NOMO-1 treated with DMSO at 0.1 percent for 48 hours (cell line): Measurements from ENCODE around the gene LRRN2.
A peak's percentile ranks its signal among the peaks of the same experiment; 100 is the strongest.

ENCODE experiments used
- DNase-seq: peaks from one replicate; lab custom pipeline; 2025; ENCODE audit not compliant: unreplicated experiment; lab: John Stamatoyannopoulos, UW

LRRN2 gene

GRCh38 chr1:204663644-204664383 lies 21.7 kb downstream of the LRRN2 start:
- DNase-seq, result no peak

GRCh38 chr1:204662530-204662929 lies 23.0 kb downstream of the LRRN2 start:
- DNase-seq, result no peak

- no peak for DNase-seq
These were observed 25.0 kb downstream of the LRRN2 start for GRCh38 chr1:204660509-204660908.

- DNase-seq, result no peak
These were observed 26.5 kb downstream of the LRRN2 start for GRCh38 chr1:204659056-204659455.

GRCh38 chr1:204658295-204658694 lies 27.2 kb downstream of the LRRN2 start:
- no peak for DNase-seq

- no peak for DNase-seq
These were observed 31.8 kb downstream of the LRRN2 start for GRCh38 chr1:204653590-204654340.

GRCh38 chr1:204652497-204652896 lies 33.0 kb downstream of the LRRN2 start:
- DNase-seq, result no peak

- DNase-seq, result no peak
These were observed 33.6 kb downstream of the LRRN2 start for GRCh38 chr1:204651843-204652421.

GRCh38 chr1:204650911-204651570 lies 34.5 kb downstream of the LRRN2 start:
- no peak for DNase-seq

GRCh38 chr1:204649721-204650521 lies 35.6 kb downstream of the LRRN2 start:
- no peak for DNase-seq

- DNase-seq, result no peak
These were observed 37.0 kb downstream of the LRRN2 start for GRCh38 chr1:204648576-204648975.

- DNase-seq, result no peak
These were observed 37.8 kb downstream of the LRRN2 start for GRCh38 chr1:204647805-204648153.

GRCh38 chr1:204647114-204647804 lies 38.3 kb downstream of the LRRN2 start:
- peak; percentile 80 for DNase-seq

GRCh38 chr1:204645666-204646065 lies 39.9 kb downstream of the LRRN2 start:
- DNase-seq, result no peak

GRCh38 chr1:204645251-204645650 lies 40.3 kb downstream of the LRRN2 start:
- DNase-seq, result no peak

- DNase-seq, result no peak
These were observed 42.0 kb downstream of the LRRN2 start for GRCh38 chr1:204643503-204643902.

- DNase-seq, result no peak
These were observed 43.6 kb downstream of the LRRN2 start for GRCh38 chr1:204641936-204642335.

- DNase-seq, result no peak
These were observed 44.1 kb downstream of the LRRN2 start for GRCh38 chr1:204641455-204641854.

GRCh38 chr1:204640578-204640977 lies 45.0 kb downstream of the LRRN2 start:
- DNase-seq, result no peak

- no peak for DNase-seq
These were observed 51.2 kb downstream of the LRRN2 start for GRCh38 chr1:204634260-204634910.
